OCI-LY7 (cell line): ENCODE data around the gene CD3G.

Experiments
- CTCF ChIP-seq: fragments of 200-600 bp; sonication (generic); conservative IDR thresholded peaks from 2 replicates; pipeline ENCODE4 v1.5.1; 2014; ENCODE audit warnings: mild to moderate bottlenecking, antibody characterized with exemption, low read length, moderate library complexity, mixed read lengths
- EZH2phosphoT487 ChIP-seq: fragments of 200-600 bp; sonication (generic); IDR thresholded peaks from 2 replicates; pipeline ENCODE4 v1.6.1; 2018; ENCODE audit warnings: low read depth, borderline replicate concordance, mild to moderate bottlenecking, mixed run types, antibody characterized with exemption, low read length, moderate library complexity, mixed read lengths

GRCh38 chr11:118320515-118320914 lies 23.6 kb upstream of the CD3G start:
- TF ChIP-seq CTCF (no peak), EZH2phosphoT487 (no peak)
